Regular cardiac myocyte (primary cell): ENCODE data around the gene NUDT22. TPM values are rescaled to one million over a fixed set of nuclear protein-coding genes. Genes with fewer than 3 reads are reported as not detected.

Experiments used
- total RNA-seq: library from RNA; depleted of rRNA; stranded (reverse); fragments of >200 nt; gene quantifications from 2 replicates; pipeline ENCODE4 v1.2.3, GENCODE V29; 2014

NUDT22 gene, protein sequence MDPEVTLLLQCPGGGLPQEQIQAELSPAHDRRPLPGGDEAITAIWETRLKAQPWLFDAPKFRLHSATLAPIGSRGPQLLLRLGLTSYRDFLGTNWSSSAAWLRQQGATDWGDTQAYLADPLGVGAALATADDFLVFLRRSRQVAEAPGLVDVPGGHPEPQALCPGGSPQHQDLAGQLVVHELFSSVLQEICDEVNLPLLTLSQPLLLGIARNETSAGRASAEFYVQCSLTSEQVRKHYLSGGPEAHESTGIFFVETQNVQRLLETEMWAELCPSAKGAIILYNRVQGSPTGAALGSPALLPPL
- total RNA-seq = 61.7 and 73.2 TPM in 2 replicates

DNA sequence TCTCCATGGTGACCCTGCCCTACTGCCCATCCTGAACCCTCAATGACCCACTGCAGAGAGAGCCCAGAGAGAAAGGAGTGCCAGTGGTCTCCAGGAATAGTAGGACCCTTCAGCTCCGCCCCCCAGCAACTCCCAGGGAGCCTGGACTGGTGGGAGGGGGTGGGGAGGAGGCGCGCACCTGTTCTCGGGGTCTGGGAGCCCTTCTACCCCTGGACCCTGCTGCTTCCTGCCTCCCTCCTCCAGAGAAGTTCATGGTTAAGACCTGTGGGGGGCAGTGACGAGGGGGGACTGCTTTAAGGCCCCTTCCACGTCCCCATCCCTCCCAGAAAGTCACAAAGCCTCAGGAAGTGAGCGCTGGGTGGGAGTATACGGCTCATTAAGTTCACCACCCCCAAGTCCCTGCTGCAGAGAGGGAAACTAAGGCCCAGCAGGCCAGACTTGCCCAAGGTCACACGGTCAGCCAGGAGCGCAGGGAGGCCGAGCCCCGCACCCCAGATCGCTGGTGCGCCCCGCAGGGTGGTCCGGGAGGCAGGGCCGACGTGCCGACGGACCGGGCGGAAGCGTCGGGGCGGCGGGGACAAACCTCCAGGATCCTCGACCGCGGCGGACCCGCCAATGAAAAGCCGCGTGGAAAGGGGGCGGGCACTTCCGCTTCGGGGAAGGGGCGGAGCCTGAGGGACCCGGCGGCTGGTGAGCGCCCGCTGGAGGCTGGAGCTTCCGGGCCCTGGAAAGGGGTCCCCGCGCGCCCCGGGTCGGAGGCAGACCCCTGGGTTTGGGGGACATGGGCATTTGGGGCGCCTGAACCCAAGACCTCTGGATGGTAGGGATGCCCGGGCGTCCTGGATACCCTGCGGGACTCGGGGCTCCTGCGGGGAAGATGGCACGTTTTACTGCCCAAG, at the start of gene NUDT22, which contains the start of gene TRPT1:
Gene NUDT22 (plus strand): TSS at position 667 of the 899 bp plus-strand sequence. CDS start 379 bp downstream, outside the sequence.
Gene TRPT1 (minus strand): TSS at position 579 of the 899 bp plus-strand sequence. CDS start 326 bp downstream, at position 253.

DNA sequence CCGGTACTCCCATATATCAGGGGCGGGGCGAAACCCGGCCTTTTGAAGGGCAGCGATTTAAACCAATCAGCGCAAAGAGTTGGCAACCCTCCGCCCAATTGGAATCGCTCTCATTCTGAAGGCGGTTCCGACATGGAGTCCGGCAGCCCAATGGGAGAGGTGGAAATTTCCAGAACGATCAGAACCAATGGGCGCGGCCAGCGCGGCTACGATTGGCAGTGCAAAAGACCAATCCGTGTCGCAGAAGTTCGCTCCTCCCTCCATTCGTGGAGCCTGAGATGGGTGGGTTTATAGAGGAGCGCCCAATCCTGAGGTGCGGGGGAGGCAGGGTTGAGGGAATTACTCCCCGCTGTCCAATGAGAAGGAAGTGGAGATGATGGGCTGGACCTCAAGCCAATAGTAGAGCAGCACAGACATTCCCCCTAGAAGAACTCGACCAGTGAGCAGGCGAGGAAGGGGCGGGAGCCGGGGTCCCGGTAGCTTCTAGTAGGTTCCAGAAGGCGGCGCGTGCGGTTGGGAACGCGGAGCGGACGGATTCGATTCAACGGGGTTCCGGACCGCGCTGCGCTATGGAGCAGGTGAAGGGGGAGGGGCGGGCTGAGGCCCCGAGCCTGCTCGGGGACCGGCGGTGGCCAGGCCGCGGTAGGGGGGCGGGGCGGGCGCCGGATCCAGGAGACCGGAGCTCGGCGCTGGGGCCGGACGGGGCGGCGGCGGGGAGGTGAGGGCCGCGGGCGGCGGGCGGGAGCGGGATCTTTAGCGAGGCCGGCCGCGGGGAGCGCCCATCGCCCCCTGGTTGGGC, 40.2 kb upstream of the NUDT22 start, which contains the start of gene STIP1:
Gene STIP1 (plus strand): TSS at position 479 of the 799 bp plus-strand sequence. CDS start 91 bp downstream, at position 570.

GRCh38 chr11:64206457-64207255, 19.4 kb upstream of the NUDT22 start, which contains the start of gene FERMT3:
Gene FERMT3 (plus strand): TSS chr11:64206721. CDS start chr11:64207365, 644 bp downstream.

GRCh38 chr11:64230171-64230984, 4.3 kb downstream of the NUDT22 start, which contains the start of gene DNAJC4:
Gene DNAJC4 (plus strand): TSS chr11:64230548. CDS start chr11:64230855, 307 bp downstream.

DNA sequence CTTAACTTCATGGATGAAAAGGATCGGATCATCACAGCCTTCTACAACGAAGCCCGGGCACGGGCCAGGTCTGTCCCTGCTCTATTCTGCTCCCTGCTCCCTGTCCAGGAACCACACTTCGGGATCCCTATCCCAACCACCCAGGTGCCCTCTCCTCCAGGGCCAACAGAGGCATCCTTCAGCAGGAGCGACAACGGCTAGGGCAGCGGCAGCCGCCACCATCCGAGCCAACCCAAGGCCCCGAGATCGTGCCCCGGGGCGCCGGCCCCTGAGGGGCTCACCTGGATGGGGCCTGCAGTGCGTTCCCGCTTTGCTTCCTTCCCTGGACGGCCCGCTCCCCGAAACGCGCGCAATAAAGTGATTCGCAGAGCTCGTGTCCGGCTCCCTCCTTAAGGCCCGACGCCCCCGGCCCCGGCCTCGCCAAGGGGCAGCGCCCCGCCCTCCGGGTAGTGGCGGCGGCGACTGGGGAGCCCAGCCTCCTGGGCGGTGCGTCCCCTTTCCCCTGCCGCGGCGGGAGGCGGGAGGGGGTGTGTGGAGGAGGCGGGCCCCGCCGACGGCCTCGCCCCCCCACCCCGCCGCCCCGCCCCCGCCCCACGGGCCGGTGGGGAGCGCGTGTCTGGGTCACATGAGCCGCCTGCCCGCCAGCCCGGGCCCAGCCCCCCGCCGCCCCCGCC, 8.0 kb downstream of the NUDT22 start, which contains the start of gene VEGFB:
Gene VEGFB (plus strand): TSS at position 672 of the 674 bp plus-strand sequence. CDS start 250 bp downstream, outside the sequence.

DNA sequence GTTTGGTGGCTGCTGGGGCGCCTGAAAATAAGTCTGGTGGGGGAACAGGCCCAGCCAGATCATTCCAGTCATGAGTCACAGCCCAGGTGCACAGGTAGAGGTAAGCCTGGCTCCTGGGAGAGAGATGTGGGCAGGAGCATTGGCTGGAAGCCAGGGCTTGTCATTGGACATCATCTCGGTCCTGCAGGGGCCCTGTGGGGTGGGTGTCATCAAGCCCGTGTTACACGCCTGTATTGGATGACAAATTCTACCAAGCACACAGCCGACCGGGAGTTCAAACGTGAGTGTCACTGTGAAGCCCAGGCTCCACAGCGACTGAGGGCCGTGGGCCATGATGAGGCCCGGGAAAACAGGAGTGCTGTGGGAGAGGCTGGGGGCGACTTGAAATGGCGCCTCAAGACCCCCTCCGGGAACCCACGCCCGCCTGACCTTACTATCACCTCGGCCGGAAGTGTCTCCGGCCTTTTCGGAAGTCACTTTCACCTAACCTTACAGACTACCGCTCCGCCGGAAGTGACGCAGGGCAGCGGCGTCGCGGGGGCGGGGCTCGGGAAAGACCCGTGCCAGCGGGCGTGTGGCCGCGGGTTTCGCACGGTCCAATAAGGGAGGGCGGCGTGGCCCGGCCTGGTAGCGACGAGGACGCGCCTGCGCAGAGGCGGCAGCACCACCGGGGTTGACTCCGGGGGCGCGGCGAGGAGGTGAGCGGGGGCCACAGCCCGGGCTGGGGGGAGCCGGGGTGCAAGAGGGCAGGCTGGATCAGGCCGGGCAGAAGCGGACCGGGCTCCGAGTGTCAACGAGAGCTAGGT, 14.6 kb downstream of the NUDT22 start, which contains the start of gene FKBP2:
Gene FKBP2 (plus strand): TSS at position 661 of the 806 bp plus-strand sequence. CDS start 1,293 bp downstream, outside the sequence.

GRCh38 chr11:64246871-64247728, 21.0 kb downstream of the NUDT22 start, which contains the start of gene PPP1R14B:
Gene PPP1R14B (minus strand): TSS chr11:64246943. CDS start chr11:64246673, 270 bp downstream.

DNA sequence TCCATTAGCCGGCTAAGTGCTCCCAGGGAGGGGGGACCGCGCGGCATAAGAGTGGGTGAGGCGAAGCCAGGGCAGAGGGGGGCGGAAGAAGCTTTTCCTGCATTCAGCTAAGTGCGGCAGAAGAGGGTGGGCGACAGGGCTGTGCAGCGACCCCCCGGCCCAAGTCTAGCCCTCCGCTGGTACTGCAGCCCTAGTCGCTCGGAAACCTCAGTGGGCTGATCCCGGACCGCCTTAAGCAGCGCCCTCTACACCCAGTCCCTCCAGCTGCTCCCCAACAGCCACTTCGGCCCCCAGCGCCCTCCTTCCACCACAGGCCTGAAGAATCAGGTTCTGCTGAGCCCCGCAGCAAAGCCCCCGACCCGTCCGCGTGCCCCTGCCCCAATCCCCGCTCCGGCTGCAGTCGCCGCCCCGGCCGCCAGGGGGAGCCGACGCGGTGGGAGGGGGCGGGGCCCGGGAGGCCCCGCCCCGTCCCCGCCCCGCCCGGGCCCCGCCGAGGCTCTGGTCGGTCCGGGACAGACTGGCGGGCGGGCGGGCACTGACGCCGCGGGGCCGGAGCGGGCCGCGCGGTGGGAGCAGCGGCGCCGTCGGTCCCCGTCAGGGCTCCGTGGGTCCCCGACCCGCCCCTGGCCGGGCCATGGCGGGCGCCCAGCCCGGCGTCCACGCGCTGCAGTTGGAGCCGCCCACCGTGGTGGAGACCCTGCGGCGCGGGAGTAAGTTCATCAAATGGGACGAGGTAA, 25.1 kb downstream of the NUDT22 start, which contains the start of gene PLCB3:
Gene PLCB3 (plus strand): TSS at position 515 of the 737 bp plus-strand sequence. CDS start 120 bp downstream, at position 635.

Other genes with a start within 250 kb of the NUDT22 start
- gene OTUB1, start 239.8 kb upstream of the NUDT22 start, total RNA-seq = 47.6 and 92.2 TPM in 2 replicates
- gene FLRT1, start 190.3 kb upstream of the NUDT22 start, total RNA-seq = not detected in 2 replicates
- 8.1 and 21.7 TPM in 2 replicates for gene MACROD1, start 60.2 kb upstream of the NUDT22 start, total RNA-seq
- 125 and 414 TPM in 2 replicates for gene STIP1, start 40.1 kb upstream of the NUDT22 start, total RNA-seq
- gene FERMT3, start 19.6 kb upstream of the NUDT22 start, total RNA-seq = 6.7 and 9.6 TPM in 2 replicates
- gene TRPT1, start 88 bp upstream of the NUDT22 start, total RNA-seq = 37.0 and 48.2 TPM in 2 replicates
- gene DNAJC4, start 4.3 kb downstream of the NUDT22 start, total RNA-seq = 8.5 and 9.2 TPM in 2 replicates
- 14.6 and 17.2 TPM in 2 replicates for gene VEGFB, start 8.3 kb downstream of the NUDT22 start, total RNA-seq
- 86.8 and 87.4 TPM in 2 replicates for gene FKBP2, start 14.8 kb downstream of the NUDT22 start, total RNA-seq
- 191 and 431 TPM in 2 replicates for gene PPP1R14B, start 20.7 kb downstream of the NUDT22 start, total RNA-seq
- 33.0 and 75.5 TPM in 2 replicates for gene PLCB3, start 25.3 kb downstream of the NUDT22 start, total RNA-seq
- gene BAD, start 58.4 kb downstream of the NUDT22 start, total RNA-seq = 41.0 and 51.0 TPM in 2 replicates
- 7.7 and 8.2 TPM in 2 replicates for gene GPR137, start 59.6 kb downstream of the NUDT22 start, total RNA-seq
- gene KCNK4, start 65.0 kb downstream of the NUDT22 start, total RNA-seq = not detected in 2 replicates
- gene CATSPERZ, start 74.1 kb downstream of the NUDT22 start, total RNA-seq = 0.28 TPM in 1 of 2 replicates, not detected in the other
- gene ESRRA, start 79.2 kb downstream of the NUDT22 start, total RNA-seq = 31.9 and 36.4 TPM in 2 replicates
- 260 and 325 TPM in 2 replicates for gene TRMT112, start 91.3 kb downstream of the NUDT22 start, total RNA-seq
- 261 and 263 TPM in 2 replicates for gene PRDX5, start 91.8 kb downstream of the NUDT22 start, total RNA-seq
- 1.2 and 2.3 TPM in 2 replicates for gene CCDC88B, start 113.9 kb downstream of the NUDT22 start, total RNA-seq
- 29.0 and 61.3 TPM in 2 replicates for gene RPS6KA4, start 132.9 kb downstream of the NUDT22 start, total RNA-seq